Activated CD8-positive, alpha-beta memory T cell treated with anti-CD3 and anti-CD28 coated beads, Interleukin-2, amount 50 U/mL, for 4 hours (primary cell): ENCODE measurements around the gene SEMA3C.

Experiments
- DNase-seq: peaks from one replicate; pipeline ENCODE4 v3.0.0-alpha.2; 2020

The SEMA3C gene

DNA sequence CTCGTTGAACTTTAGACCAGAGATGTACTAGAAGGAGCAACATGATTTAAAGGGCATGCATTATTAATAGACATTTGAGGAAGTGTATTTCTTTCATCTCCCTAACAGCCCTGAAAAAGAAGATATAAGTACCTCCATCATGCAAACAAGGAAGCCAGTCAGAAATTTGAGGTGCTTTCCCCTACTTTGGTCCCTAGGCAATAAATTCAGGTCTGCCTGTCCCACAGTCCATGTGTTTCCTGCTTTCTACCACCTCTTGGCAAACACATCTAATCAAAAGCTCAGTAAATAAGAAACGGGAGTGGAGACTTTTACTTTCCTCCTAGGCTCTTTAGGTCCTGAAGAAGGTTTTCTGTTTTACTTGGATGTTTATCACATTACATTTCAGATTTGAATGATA lies 5.2 kb upstream of the SEMA3C start:
- DNase-seq, result no peak

DNA sequence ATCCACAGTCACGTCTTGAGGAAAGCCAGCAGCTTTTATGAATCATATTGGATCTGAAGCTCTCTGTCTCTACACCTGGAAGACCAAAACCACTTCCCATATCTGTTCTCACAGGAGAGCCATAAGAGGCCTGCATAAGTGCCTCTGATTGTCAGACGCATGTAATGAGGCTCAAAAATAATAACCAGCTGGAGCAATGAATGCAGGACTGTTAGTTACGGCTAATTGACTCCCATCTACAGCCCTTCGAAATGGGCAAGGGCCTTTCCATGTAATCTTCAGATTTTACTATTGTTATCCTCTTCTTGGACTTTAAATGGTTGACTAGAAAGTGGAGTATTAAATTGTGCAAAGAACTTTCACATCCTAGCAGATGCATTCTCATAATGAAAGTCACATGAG lies 4.4 kb upstream of the SEMA3C start:
- DNase-seq, result no peak

DNA sequence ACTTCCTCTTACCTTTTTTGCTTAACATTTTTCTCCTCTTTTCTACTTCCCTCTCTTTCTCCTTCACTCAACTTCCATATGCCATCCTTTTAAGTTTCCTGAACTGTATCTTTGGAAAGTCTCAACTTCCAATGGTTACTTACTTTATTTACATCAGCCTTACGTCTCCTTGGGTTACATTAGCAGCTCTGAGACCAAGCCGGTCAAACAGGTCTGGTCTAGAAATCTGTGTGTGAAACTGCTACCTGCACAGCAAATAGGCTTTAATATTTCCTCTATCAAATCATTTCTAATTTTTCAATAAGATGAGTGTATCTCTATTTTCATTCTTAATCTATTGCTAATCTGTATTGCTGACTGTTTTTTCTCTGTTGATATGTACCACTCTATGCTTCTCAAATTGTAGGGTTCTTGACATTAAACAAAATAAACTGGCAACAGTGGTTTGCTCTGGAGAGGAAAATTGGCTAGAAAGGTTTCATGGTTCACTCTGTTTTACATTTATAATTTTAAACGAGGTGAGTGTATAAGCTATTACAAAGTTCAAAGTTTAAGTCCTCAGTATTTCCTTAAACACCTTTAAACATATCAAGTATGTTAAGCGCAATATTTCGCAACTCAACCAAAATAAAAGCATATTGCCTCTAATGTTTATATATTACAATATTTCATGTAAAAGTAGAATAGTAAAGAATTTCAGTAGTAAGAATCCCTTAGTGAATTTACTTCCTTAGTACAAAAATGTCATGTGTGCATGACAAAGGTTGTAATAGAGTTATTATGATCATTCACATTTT lies 3.6 kb upstream of the SEMA3C start:
- no peak for DNase-seq

DNA sequence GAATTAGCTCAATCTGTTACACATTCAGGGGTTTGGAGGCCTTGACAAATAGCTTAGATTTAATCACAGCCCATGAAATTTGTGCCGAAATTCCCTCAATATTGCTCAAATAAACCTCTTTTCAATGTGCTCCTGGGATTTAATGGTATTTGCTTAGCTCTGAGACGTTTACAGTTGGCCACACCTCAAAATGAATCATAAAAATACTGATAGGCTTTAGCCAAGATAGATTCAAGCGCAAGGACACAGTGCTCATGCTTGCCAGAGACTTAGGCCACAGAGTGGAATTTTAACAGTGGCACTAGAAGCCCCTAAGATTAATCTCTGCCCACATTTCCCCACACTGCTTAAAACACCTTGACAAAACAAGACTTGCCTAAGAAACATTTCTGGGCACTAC lies 2.3 kb upstream of the SEMA3C start:
- no peak for DNase-seq

DNA sequence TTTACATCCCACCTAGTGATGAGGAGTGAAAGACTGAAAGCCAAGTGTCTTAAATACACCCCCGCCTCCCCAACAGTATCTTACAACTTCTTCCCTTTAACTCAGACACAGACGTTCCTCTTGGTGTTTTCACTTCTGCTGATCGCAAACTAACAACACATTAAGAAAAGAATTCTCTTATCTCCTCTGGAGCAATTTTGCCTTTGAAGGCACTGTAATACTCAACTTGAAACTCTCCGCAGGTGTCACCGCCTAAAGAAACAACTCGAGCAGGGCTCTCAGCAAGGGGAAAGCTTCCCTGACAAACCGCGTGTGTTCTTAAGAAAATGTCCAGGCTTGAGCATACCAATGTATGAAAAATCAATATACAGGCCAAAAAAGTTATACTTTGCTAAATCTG lies 452 bp downstream of the SEMA3C start:
- no peak for DNase-seq

DNA sequence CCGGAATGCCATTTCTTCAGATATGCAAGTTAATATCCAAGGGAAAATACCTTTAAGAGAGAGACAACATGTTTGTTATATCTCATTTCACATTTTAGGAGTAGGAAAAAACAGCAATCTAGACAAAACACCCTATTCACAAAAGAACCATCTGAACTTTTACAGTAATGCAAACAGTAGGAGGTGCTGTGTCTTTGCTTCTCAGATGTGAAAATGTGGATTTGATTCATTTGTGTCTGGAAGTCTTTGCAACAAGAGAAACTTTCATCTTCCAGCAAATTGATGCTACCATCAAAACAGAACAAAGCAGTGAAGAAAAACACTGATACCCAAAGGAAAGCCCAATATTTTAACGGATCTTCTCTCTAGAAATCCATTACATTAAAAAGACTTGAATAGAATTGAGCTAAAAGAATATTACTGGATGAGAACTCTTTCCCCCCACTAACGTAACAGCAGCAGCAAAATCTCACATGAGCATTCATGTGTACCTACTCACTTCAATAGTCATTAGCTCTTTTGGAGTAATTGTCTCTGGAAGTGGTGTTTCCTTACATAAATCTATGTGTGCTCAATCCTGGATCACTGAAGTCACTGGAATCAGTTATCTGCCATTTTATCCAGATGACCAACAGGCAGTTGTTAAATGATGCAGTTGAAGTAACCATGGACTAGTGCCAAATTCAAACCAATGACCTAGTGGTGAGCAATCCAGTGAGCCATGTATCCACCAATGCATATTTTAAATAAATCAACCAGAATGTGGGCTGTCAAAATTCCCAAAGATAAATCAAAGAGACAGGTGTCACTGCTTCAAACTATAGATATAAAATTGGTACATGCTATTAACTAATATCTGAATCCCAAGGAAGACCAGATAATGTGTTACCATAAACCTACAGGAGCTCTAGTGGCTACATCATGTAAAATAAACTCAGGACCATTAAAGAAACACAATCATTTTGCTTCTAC lies 1.8 kb downstream of the SEMA3C start:
- DNase-seq, result no peak

DNA sequence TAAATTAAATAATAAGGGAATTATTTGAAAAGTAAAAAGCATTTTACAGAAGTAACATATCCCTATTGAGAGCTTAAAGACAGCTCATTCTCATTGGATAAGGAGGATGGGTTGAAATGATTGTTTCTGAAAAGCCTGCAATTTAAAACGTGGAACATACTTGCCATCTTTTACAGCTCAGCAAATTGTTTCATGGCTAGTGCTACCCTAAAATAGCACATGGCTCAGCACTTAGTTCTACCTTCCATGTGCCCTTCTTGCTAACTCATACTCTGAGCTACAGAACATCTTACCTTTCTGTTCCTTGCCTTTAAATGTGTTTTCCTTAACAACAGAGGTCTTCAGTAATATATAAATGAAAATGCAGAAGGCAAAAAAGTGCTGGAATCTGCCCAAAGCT lies 8.6 kb downstream of the SEMA3C start:
- no peak for DNase-seq

DNA sequence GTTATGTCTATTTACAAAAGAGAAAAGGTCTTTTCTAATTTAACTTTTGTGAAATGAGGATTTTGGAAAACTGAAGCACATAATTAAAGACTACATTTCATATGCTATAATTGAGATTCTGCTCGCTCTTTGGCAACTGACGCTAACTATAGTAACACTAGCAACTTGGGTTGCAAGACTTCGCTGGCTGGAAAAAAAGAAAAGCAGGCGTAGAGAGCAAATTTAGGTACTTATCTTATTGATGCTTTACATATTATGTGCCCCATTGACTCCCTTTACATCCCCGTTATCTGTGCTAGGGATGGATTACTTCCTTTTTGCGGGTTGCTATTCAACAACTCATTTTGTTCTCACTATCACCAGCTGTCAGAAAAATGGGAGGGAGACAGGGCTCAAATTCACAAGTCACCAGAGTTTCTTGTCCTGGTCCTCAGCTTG lies 10.5 kb downstream of the SEMA3C start:
- DNase-seq, result no peak

DNA sequence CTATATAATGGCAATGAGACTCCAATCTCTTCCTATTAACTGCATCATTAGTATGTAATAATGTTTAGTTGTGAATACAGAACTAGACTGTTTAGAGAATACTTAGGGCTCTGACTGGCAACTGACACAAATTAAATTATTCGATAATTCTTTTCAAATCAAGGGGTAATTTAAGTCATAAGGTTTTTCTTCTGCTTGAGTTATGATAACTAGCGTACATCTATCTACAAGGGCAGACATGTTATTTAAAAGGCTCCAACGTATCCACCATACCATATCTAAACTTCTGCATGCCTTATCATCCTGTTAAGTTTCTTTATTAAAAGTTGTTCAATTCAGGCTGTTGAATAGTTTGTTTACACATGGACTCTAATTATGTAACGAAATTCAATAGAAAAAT lies 11.2 kb downstream of the SEMA3C start:
- DNase-seq, result no peak

DNA sequence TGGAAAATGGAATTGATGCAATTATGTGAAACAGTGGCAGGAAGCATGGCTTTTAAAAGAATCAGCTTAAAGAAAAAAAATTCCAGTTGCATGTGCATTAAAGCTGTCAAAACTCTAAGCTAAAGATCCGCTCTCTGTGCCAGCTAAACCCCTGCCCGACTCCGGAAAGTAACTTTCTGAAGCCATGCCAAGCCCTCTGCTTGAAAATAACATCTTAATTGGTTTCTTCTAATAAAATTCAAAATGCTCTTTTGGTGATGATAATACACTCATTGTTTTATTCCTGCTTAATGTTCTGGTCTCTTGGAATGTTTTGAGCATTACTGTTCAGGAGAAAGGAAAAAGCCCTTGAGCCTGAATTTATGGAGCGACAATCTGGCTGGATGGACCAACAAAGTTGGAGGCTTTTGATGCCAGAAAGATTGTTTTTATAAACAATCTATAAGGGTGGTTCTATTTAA lies 11.7 kb downstream of the SEMA3C start:
- no peak for DNase-seq

DNA sequence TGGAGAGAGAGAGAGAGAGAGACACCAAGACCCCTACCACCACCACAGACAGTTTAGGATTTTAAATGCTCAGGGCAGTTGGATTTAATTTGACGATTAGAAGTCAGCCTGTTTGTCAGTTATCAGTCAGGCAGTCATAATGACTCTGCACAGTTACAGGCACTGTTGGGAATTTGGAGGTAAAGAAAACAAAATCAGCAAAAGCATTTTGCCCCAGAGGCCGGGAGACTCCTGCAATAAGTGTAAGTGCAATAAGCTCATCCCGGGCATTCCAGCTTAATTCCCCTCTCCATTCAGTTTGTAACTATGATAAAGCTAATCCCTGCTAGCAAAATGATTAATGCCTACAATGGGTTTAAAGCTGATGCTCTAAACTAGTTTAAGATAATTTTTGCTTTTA lies 13.5 kb downstream of the SEMA3C start:
- no peak for DNase-seq

DNA sequence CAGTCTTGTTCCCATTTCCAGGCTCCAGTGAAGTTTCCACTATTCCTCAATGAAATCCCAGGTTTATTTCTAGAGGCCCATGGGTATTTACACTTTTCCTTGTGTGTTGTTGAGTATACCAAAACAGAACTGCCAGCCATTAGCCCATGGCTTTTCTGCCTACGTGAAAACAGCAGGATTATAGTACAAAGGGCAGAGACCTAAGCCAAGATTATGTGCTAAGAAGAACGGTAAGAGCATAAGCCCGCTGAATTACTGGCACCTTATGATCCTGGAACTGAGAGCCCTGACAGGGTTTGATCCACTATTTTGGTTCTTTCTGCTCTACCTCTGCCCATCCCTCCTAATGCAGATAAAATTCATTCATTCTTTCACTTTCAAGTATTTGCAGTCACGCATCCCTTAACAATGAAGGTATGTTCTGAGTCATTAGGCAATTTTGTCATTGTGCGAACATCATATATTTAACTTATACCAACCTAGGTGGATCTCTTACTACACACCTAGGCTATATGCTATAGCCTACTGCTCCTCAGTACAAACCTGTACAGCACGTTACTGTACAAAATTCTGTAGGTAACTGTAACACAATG lies 16.0 kb downstream of the SEMA3C start:
- DNase-seq, result no peak

DNA sequence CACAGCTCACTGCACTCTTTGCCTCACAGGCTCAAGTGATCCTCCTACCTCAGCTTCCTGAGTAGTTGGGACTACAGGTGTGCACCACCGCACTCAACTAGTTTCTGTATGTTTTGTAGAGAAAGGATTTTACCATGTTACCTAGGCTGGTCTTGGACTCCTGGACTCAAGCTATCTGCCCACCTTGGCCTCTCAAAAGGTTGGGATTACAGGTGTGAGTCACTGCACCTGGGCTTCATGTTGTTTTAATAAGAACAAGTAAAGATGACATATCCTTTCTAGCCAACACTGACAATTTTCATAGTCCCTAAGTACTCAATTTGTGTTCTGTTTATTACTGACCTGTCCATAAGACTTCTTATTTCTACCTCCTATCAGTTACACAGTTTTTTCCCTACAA lies 16.8 kb downstream of the SEMA3C start:
- no peak for DNase-seq

DNA sequence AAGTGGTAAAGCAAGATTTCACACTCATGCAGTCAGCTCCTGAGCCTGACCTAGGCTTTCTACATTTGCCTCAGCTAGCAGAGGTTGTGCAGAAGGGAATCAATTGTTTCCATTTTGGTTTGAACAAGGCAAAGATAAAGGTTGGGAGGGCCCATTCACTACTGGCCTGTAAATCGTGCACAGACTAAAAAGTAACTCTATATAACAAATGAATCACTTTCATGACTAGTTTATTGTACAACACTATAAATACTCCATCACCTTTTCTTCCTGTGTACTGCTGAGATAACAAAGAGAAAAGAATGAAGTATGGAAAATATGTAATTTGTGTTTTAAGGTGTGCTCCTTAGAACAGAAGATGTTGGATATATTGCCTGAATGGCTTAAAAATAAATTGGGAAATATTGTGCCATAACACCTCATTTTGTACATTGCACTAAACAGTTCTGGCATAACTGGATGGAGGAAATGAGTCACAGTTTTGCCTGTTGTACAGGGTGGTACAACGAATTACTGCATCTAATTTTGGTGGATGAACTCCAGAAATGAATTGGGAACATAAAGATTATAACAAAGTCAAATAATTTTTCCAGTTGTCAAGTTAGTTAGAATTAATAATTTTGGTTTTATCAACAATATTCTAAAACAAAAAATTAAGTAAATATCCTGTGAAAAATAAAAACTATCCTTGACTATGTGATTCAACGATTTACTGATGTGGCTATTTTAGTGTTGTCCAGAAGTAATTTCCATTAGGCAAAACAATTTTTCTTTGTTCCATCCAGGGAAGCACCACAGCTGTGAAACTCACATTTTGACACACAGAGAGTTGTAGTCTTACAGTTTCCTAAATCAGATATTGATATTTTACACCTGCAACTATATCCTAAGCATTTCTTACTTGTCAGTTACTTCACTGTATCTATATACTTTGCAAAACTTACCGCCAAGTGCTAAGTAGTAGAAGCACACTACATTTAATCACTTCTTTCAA lies 18.0 kb downstream of the SEMA3C start:
- DNase-seq, result no peak

DNA sequence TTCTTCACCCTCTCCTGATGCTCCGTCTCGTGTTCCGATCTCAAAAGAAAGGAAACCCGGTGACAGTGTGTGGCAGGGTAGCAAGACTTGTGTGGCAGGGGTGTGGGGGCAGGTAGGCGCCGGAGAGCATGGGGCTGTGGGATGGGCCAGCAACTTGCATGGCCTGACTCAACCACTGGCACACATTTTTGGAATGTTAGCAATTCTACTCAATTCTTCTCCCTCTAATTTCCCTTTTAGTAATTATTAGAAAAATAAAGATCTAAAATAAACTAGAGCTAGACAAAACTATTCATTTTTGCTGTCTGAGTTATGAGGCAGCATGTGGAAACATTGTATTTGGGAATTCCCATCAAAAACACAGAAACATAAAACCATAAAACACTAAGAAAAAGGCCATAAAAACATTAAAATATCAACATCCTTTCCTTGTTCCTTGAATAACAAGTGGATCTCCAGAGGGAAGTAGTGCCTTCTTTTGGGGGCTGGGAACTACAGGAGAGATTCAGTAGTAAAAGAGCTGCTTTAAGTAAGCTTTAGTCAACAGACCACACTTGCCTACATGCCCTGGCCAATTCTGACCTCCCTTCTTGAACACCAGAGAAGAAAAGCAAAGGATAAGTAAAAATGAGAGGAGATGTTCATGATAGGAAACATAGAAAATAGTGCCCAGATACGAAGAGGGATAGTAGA lies 21.8 kb downstream of the SEMA3C start:
- no peak for DNase-seq

DNA sequence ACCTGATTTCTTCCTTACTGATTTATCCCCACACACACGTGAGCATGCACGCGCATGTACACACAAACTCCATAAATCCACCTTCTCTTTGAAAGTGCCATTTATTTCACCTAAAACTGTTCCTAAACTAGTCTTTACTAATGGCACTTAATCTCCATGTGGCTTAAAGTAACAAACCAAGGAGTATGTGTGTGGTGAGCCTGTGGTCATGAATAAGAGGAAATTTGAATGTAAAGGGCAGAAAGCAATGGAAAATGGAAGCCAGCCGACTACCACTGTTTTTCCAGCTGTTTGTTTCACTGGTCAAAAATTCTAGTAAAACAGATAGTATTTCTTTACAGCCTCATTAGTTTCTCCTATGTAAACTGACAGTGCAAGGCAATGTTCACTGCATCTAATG lies 23.8 kb downstream of the SEMA3C start:
- no peak for DNase-seq

DNA sequence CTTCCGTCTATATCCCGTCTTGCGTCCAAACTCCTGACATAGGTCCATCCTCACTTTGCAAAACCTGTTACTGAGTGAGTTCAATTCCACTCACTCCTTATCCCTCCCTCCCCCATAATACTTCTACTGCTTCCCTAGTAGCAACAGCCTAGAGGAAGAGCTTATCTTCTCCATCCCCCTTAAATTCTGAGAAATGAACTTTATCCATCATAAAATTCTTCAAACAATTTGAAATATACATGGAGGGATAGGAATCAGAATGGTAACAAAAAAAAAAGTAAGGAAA lies 27.6 kb downstream of the SEMA3C start:
- DNase-seq, result no peak

DNA sequence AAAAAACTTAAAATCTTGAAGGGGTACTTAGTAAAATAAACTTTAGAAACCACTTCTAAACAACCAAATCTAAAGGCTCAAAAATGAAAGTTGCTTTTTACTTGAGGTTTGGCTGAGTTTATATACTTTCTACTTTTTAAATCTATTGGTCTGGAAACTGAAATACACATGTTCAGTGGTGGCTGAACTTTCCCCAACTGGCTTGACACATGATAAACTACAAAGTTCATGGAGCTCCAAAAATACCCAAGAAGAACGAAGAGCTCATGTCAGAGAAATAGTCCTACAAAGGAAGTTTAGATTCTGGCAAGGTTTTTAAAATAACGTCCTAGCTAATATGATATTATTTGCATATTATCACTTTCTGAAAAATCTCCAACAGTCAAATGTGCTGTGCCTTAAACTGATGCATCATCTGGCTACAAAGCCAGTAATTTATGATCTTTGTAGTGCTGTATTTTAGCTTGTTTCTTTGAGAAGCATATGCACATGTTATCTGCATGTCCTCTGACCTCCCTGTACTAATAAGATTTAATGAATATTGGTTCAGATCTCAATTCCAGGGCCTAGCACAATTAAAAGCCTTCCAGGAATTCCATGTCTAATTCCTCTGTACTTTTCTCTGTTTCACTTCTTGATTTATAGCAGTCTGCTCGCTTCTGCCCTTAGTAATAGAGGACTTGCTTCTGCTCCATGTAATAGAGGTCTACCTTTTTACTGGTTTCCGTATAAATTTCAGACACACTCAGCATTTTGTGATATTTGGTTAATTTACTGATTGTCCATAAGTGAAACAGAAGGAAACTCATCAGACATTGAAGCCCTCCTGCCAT lies 28.2 kb downstream of the SEMA3C start:
- DNase-seq, result no peak

DNA sequence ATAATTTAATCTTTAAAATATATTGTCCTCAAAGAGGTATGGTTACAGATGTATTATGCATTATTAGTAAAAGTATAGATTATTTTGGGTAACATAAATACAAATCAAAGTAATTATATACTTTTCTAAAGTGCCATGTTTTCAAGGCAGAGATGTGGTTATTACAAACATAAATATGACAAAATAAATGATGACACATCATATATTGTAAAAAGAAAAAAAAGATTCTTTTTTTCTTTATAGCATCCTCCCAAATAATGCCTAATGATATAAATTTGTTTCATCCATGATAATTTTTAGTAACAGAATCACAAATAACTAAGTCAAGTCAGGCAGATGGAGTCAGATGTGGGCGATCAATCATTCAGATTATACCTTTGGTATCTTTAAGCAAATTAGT lies 29.3 kb downstream of the SEMA3C start:
- DNase-seq, result no peak

DNA sequence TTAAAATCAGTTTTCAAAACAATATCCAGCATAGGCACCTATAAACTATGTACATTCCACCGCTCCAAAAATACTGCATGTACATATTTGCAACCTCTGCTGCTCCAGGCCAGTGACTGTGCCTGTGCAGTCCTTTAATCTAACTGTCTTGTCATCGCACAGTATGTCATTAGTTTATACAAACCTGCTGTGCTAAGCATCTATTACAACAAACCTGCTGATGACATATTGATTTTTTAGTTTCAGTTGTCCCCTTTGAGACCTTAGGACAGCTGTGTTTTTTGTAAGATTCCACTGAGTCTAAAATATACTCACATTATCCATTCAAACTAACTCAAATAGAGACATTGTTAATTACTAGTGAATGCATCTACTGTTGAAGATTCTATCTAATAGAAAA lies 33.1 kb downstream of the SEMA3C start:
- no peak for DNase-seq
